IPS-NIHi11 (cell line): ENCODE results near the gene KCNAB3.

ENCODE experiments used
- DNase-seq: peaks from one replicate; pipeline ENCODE4 v3.0.0; 2012; ENCODE audit warnings: mixed read lengths, low spot score

The KCNAB3 gene

GRCh38 chr17:7897773-7898172 lies 31.9 kb downstream of the KCNAB3 start:
- DNase-seq: no peak

- no peak for DNase-seq
Measured at GRCh38 chr17:7897090-7897489, 32.6 kb downstream of the KCNAB3 start.

DNA sequence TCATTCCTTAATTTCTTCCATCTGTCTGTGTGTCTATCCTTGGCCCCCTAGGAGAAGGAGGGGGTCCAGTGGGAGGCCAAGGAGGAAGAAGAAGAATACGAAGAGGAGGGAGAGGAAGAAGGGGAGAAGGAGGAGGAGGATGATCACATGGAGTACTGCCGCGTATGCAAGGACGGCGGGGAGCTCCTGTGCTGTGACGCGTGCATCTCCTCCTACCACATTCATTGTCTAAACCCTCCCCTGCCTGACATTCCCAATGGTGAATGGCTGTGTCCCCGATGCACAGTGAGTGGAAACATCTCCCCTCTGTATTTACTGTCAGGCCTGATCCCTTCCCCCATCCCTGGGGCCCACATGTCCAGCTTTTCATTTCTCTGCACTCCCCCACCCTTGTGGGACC lies 34.8 kb downstream of the KCNAB3 start:
- DNase-seq: no peak

- DNase-seq: no peak
Measured at GRCh38 chr17:7894226-7894625, 35.4 kb downstream of the KCNAB3 start.

DNA sequence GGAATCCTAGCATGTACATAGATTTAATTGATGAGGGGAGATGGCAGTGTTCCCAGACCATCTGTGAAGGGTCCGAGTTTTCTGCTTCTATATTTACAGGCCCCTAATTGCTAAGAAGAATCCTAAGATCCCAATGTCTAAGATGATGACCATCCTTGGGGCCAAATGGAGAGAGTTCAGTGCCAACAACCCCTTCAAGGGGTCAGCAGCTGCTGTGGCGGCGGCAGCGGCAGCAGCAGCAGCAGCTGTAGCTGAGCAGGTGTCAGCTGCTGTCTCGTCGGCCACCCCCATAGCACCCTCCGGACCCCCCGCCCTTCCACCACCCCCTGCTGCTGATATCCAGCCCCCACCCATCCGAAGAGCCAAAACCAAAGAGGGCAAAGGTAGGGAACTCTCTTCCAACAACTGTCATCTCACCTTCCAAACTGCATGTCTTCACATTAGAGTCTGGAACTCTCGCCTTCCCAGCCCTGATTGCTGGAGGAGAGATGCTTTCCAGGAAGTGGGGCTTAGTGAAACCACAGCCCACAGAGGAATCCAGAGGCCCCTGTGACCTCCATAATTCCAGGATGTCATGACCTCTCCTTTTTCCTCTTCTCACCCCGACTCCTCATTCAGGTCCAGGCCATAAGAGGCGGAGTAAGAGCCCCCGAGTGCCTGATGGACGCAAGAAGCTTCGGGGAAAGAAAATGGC lies 36.3 kb downstream of the KCNAB3 start:
- no peak for DNase-seq

DNA sequence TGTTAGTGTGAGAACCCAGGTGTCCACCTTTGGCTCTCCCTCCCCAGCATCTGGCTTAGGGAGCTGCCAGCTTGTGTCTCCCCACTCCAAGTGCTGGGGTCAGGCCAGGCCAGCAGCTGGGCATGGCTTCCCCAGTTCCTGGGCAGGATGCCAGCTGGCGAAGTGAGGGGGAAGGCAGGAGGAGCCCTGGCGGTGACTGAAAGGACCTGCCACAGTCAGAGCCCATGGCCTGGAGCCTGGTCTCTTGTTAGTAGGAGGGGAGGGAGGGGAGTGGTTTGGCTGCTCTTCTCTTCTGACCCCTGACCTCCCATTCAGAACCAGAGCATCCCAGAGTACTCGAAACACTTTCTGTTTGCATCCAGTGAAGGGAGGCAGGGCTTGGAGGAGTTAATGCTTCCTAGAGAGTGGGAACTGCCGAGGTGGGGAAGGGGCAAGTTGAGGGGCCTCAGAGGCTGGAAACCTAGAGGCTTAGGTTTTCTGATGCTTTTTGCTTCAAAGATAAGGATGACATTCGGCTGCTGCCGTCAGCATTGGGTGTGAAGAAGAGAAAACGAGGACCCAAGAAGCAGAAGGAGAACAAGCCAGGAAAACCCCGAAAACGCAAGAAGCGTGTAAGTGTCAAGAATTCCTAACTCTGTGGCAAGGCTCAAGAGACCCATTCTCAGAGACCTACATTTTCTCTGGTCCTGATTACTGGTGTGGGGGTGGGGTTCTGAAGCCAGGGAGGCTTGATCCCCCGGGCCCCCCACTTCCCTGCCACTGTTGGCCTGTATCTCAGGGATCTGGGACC lies 40.3 kb downstream of the KCNAB3 start:
- peak; percentile 76 for DNase-seq

DNA sequence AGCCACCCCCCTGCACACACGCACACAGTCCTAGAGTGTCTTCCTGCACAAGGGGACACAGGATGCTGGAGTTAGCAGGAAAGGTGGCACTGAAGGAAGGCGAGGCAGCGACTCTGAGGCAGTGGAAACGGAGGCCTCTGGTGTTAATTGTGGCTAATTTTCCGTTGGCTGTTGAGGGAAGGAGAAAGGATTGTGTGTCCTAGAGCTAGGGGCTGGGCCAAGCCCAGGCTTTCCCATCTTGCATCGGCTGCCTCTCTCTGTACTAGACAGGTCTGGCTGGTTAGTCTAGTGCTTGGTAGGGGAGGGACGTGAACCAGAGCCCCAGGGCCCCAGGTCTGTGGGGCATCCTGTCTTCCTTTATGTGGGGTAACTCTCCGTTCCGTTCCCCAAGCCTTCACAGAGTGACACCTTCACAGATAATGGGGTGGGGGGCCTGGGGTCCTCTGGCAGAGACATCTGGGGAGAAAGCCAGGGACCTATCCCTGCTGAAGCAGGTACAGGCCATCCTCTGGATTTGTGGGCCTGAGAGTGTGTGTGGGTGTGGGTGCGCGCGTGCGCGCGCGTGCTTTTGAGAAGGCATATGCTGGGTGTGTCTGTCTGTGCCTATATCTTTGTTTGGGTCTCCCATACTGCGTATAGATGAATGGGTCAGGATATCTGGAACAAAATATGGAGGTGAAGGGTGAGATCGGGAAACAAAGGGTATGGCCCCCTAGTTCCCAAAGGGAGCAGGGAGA lies 41.3 kb downstream of the KCNAB3 start, which contains the start of gene CHD3:
TSS of gene CHD3 (plus strand) at position 606 of the 737 bp plus-strand sequence. CDS start 212 bp downstream, outside the sequence.
- no peak for DNase-seq

- peak; percentile 89 for DNase-seq
Measured at GRCh38 chr17:7887482-7888183, 42.0 kb downstream of the KCNAB3 start.

DNA sequence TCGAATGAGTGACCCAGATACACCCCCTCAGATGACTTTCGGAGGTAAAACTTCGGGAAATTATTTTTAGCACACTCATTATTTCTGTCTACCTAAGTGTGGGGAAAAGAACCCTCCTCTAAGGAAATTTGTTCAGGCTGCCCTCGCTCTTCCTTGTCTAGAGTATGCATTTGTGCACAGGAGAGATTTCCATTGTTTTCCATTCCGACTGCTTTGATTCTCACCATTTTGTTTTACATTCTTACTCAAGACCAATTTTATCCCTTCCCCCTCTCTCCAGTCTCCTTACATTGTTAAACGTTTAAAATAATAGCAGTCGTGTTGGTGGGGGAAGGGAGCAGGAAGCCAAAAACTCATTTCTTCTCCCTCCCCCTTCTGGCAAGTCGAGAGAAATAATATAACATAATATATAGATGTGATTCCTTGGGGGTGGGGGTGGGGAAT lies 42.6 kb downstream of the KCNAB3 start:
- no peak for DNase-seq

GRCh38 chr17:7886227-7887037 lies 43.2 kb downstream of the KCNAB3 start:
- DNase-seq: peak; percentile 54

DNA sequence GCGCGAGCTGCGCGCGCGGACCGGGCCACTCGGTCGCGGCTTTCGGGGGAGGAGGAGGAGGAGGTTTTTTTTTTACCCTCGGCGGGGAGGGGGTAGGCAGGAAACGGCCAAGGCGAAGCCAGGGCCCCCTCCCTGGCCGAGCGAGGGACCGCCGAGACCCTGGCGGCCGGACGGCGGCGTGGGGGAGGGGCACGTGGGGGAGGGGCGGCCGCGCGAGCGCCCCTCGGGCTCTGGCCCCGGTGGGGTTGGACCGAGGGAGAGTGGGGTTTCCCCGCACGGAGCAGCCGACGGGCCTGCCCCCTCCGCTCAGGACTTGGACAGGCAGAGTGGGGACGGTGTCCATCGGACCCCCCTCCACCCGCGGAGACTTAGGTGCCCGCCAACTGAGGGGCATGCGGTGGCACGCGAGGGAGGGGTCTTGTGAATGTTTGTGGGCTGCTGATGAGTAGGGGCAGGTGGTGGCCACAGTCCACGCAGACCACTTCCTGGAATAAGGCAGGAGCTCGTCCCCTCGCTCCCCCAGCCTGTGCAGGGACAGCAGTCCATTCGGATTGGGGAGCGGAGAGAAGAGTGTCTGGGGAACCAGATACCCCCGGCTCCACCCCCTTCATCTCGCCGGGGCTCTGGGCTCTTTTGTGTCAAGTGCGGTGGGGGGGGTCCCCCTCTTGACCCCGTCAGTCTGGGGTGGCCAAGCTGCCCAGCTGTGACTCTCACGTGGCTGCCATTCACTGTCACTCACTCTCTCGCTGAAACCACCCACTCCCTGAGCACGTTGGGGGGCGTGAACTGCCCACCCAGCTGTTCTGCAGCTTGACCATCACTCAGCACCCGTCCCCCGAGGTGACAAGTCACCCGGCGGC lies 44.1 kb downstream of the KCNAB3 start:
- peak; percentile 81 for DNase-seq

- peak; percentile 44 for DNase-seq
Measured at GRCh38 chr17:7884581-7885366, 44.9 kb downstream of the KCNAB3 start.

GRCh38 chr17:7883781-7884386 lies 45.8 kb downstream of the KCNAB3 start:
- no peak for DNase-seq

GRCh38 chr17:7882629-7883028 lies 47.0 kb downstream of the KCNAB3 start:
- no peak for DNase-seq

DNA sequence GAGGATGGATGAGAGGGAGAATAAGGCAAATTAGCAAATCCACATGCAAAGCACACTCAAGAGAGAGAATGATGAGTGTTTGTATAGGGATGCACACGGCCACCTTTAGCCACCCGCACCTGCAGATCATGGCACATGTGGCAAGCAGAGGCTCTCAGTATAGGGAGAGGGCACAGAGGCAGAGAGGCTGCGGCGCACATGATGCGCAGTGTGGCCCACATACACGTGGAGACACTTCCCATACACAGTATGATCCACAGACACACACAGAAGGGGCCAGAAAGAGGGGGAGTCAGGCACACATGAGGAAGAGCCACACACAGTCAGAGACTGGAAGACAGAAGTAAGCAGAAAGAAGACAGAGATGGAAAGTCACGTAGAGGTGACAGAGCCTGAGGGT lies 47.6 kb downstream of the KCNAB3 start:
- no peak for DNase-seq

DNA sequence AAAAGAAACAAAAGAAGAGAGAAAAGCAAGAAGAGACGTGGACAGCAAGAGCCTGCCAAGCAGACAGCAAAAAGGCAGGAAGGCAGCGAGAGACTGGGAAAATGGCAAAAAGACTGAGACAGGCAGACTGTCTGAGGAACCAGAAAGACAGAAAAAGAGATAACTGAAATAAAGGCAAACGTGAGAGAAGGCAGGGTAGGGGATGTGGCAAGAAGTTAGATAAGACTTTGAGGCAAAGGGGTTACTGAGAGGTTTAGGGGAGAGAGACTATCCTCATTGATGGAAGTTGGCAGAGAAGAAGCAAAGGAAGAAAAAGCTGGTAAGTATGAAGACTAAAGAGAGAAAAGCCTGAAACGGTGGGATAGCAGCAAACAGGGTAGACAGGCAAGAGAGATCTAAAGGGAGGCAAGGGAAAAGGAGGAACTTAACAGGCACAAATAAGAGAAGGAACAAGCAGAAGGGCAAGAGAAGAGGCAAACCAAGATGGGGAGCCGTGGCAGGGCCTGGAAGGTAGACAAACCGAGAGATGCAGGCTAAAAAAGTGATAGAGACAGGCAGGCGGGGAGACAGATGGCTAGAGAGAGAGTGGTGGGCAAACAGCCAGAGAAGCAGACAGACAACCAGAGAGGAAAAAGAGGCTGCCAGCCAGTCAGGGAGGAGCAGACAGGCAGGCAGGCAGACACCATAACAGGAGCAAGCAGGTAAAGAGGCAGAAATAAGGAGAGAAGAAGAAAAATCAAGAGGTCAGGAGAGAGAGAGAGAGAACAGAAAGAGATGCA lies 48.2 kb downstream of the KCNAB3 start:
- no peak for DNase-seq

DNA sequence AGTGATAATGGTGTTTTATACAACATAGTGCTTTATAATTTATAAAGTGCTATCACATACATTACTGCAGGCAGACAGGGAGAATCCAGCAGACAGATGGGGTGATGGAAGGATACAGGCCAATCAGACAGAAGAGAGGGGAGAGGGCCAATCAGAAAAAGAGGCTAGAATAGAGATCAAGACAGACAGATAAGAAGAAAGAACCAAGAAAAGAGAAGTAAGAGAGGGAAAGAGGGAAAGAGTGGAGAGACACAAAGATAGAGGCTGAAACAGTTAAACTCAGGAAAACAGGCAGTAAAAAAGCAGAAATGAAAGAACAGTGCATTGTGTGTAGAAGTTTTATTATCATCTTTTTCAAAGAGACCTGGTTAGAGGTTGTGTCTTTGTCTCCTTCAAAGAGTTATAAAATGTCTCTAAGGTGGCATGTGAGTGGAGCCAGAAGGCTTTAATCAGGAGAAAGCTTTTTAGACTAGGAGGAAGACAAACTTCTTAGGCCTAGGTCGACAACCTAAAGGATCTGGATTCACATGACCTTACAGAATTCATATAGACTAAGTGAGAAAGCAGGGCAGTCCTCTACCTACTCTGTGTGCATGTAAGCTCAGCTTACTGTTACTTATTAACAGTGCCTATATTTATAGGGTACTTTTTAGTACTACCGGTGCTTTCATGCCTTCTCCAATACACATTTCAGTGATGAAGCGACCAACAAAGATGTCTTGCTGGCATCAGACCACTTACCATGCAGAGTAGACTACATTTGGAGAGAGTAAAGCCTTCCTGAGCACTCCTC lies 49.4 kb downstream of the KCNAB3 start:
- no peak for DNase-seq
